HepG2 (cell line): Measurements from ENCODE around the gene FARSB. TPM values are rescaled to one million over a fixed set of nuclear protein-coding genes. Genes with fewer than 3 reads are reported as not detected.

Source experiments
- AGO1 ChIP-seq: fragments of 200-400 bp; formaldehyde crosslinking; IDR thresholded peaks from 2 replicates; pipeline ENCODE4 v1.6.1; 2017; ENCODE audit warnings: mild to moderate bottlenecking, low read depth, low read length, moderate library complexity; ENCODE audit not compliant: poor library complexity, severe bottlenecking
- CBFB ChIP-seq: sonication (generic); formaldehyde crosslinking; IDR thresholded peaks from 2 replicates; pipeline ENCODE4 v1.4.0; 2020; ENCODE audit warnings: missing genetic modification reagents
- ELF3 ChIP-seq: IDR thresholded peaks from 2 replicates; pipeline ENCODE4 v1.6.1; 2016; ENCODE audit warnings: missing genetic modification reagents, missing compliant biosample characterization
- JUND ChIP-seq: sonication (generic); formaldehyde crosslinking; IDR thresholded peaks from 2 replicates; pipeline ENCODE4 v1.8.0; 2022; ENCODE audit warnings: mild to moderate bottlenecking, missing genetic modification reagents
- KLF13 ChIP-seq: sonication (generic); formaldehyde crosslinking; IDR thresholded peaks from 2 replicates; pipeline ENCODE4 v1.4.0; 2020; ENCODE audit warnings: mild to moderate bottlenecking, missing genetic modification reagents
- MAF1 ChIP-seq: sonication (generic); formaldehyde crosslinking; IDR thresholded peaks from 2 replicates; pipeline ENCODE4 v1.5.0; 2020; ENCODE audit warnings: missing genetic modification reagents, borderline replicate concordance
- MEF2D ChIP-seq: sonication (generic); formaldehyde crosslinking; IDR thresholded peaks from 2 replicates; pipeline ENCODE4 v1.5.1; 2020; ENCODE audit warnings: mild to moderate bottlenecking, missing genetic modification reagents
- MTF1 ChIP-seq: sonication (generic); formaldehyde crosslinking; IDR thresholded peaks from 2 replicates; pipeline ENCODE4 v1.5.0; 2020; ENCODE audit warnings: missing genetic modification reagents
- NFE2 ChIP-seq: sonication (generic); formaldehyde crosslinking; IDR thresholded peaks from 2 replicates; pipeline ENCODE4 v1.4.0; 2020; ENCODE audit warnings: missing genetic modification reagents
- RARG ChIP-seq: sonication (generic); formaldehyde crosslinking; IDR thresholded peaks from 2 replicates; pipeline ENCODE4 v1.4.0; 2020; ENCODE audit warnings: low read depth, mild to moderate bottlenecking, missing genetic modification reagents
- SP1 ChIP-seq, 2 experiments: fragments of 450-650 bp in 1 of 2; sonication (generic) in 1 of 2; formaldehyde crosslinking in 1 of 2; IDR thresholded peaks; 2 replicates each; pipeline versions ENCODE4 v1.4.0 to v1.6.1; 2016 to 2020; ENCODE audit warnings: missing genetic modification reagents in 1 of 2
- SP5 ChIP-seq: IDR thresholded peaks from 2 replicates; pipeline ENCODE4 v1.6.1; 2016; ENCODE audit warnings: low read depth, borderline replicate concordance
- TBP ChIP-seq: sonication (generic); formaldehyde crosslinking; IDR thresholded peaks from 2 replicates; pipeline ENCODE4 v1.5.0; 2020; ENCODE audit warnings: missing genetic modification reagents
- TEF ChIP-seq: sonication (generic); formaldehyde crosslinking; IDR thresholded peaks from 2 replicates; pipeline ENCODE4 v1.5.0; 2020; ENCODE audit warnings: missing genetic modification reagents
- ZNF205 ChIP-seq: IDR thresholded peaks from 2 replicates; pipeline ENCODE4 v1.6.1; 2018; ENCODE audit warnings: missing biosample characterization, missing genetic modification reagents
- ZNF607 ChIP-seq: sonication (generic); formaldehyde crosslinking; IDR thresholded peaks from 2 replicates; pipeline ENCODE4 v1.5.1; 2020; ENCODE audit warnings: missing genetic modification reagents, mild to moderate bottlenecking, borderline replicate concordance
- ZNF616 ChIP-seq: sonication (generic); formaldehyde crosslinking; IDR thresholded peaks from 2 replicates; pipeline ENCODE4 v1.5.0; 2020; ENCODE audit warnings: low read depth, mild to moderate bottlenecking, missing genetic modification reagents
- ZNF7 ChIP-seq: IDR thresholded peaks from 2 replicates; pipeline ENCODE4 v1.6.1; 2016; ENCODE audit warnings: missing biosample characterization, missing genetic modification reagents
- ZNF710 ChIP-seq: sonication (generic); formaldehyde crosslinking; IDR thresholded peaks from 2 replicates; pipeline ENCODE4 v1.5.0; 2020; ENCODE audit warnings: mild to moderate bottlenecking, missing genetic modification reagents, borderline replicate concordance
- ZNF737 ChIP-seq: sonication (generic); formaldehyde crosslinking; IDR thresholded peaks from 2 replicates; pipeline ENCODE4 v1.5.0; 2020; ENCODE audit warnings: missing genetic modification reagents, mild to moderate bottlenecking, borderline replicate concordance
- polyA plus RNA-seq, 8 experiments: library from polyadenylated mRNA; depleted of rRNA in 3 of 8; stranded (reverse) in 7 of 8; unstranded in 1 of 8; fragments of >200 nt; fragmentation: Illumina TruSeq in 4 of 8; extraction: Trizol in 4 of 8; gene quantifications; 2 replicates each; pipeline versions ENCODE4 v1.2.1 to v1.2.3, GENCODE V29; 2011 to 2016; ENCODE audit warnings: low read depth in 4 of 8, missing spikeins in 1 of 8, mixed read lengths in 1 of 8; ENCODE audit not compliant: insufficient read depth in 1 of 8
- total RNA-seq, 5 experiments: library from RNA; depleted of rRNA; stranded (reverse); fragments of >200 nt; fragmentation: Illumina TruSeq; extraction: Trizol; gene quantifications; 2 replicates each; pipeline ENCODE4 v1.2.3, GENCODE V29; 2016; ENCODE audit warnings: low read depth in 1 of 5
- TF ChIP-seq, protein P1 (sequence below): sonication (generic); formaldehyde crosslinking; IDR thresholded peaks from 2 replicates; pipeline ENCODE4 v1.4.0; 2020; ENCODE audit warnings: low read depth, mild to moderate bottlenecking, missing genetic modification reagents
- TF ChIP-seq, protein P2 (sequence below): sonication (generic); formaldehyde crosslinking; IDR thresholded peaks from 2 replicates; pipeline ENCODE4 v1.5.0; 2020; ENCODE audit warnings: missing genetic modification reagents
- TF ChIP-seq, protein P3 (sequence below): sonication (generic); formaldehyde crosslinking; IDR thresholded peaks from 2 replicates; pipeline ENCODE4 v1.5.0; 2020; ENCODE audit warnings: missing genetic modification reagents

FARSB gene
- total and polyA plus RNA-seq, 2 of the 13 experiments (the other 11 are each of a cell fraction or from before 2014, with no cell fraction given), result 23.3 to 45.9 TPM

- TF ChIP-seq, protein P1, sequence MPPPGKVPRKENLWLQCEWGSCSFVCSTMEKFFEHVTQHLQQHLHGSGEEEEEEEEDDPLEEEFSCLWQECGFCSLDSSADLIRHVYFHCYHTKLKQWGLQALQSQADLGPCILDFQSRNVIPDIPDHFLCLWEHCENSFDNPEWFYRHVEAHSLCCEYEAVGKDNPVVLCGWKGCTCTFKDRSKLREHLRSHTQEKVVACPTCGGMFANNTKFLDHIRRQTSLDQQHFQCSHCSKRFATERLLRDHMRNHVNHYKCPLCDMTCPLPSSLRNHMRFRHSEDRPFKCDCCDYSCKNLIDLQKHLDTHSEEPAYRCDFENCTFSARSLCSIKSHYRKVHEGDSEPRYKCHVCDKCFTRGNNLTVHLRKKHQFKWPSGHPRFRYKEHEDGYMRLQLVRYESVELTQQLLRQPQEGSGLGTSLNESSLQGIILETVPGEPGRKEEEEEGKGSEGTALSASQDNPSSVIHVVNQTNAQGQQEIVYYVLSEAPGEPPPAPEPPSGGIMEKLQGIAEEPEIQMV, result peak; percentile 41; the same call in 1 of the 2 replicates
- TF ChIP-seq TBP (CRISPR knock-in tag) (no peak), KLF13 (CRISPR knock-in tag) (0 out of 2 replicates have a peak, but pooled peaks have one; percentile 94), SP1 (IDR thresholded peaks at IDR 0.05) (no peak), SP1 (CRISPR knock-in tag; IDR thresholded peaks at IDR 0.05) (peak; percentile 45; the same call in 1 of the 2 replicates), ZNF205 (CRISPR knock-in tag) (peak; percentile 80), ZNF616 (CRISPR knock-in tag) (peak; percentile 95), ZNF710 (CRISPR knock-in tag) (peak; percentile 78), ZNF607 (peak; percentile 87), NFE2 (CRISPR knock-in tag) (no peak), AGO1 (peak; percentile 83), SP5 (CRISPR knock-in tag) (0 out of 2 replicates have a peak, but pooled peaks have one; percentile 24), ELF3 (peak; percentile 33; the same call in 1 of the 2 replicates), ZNF737 (CRISPR knock-in tag) (peak; percentile 29; the same call in 1 of the 2 replicates), CBFB (CRISPR knock-in tag) (peak; percentile 82), TEF (CRISPR knock-in tag) (no peak), MAF1 (CRISPR knock-in tag) (peak; percentile 60; the same call in 1 of the 2 replicates), MTF1 (peak; percentile 71), ZNF7 (CRISPR knock-in tag) (0 out of 2 replicates have a peak, but pooled peaks have one; percentile 20), JUND (CRISPR knock-in tag) (0 out of 2 replicates have a peak, but pooled peaks have one; percentile 23), RARG (CRISPR knock-in tag) (no peak), MEF2D (no peak)
- TF ChIP-seq, protein P2, sequence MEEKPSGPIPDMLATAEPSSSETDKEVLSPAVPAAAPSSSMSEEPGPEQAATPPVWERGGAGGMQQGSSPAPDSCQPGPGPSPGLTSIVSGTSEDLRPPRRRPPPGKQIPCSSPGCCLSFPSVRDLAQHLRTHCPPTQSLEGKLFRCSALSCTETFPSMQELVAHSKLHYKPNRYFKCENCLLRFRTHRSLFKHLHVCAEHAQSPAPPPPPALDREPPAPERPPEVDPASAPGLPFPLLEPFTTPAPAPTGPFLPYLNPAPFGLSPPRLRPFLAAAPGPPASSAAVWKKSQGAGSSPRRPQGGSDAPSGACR (CRISPR knock-in tag), result peak; percentile 76; the same call in 1 of the 2 replicates
- TF ChIP-seq, protein P3, sequence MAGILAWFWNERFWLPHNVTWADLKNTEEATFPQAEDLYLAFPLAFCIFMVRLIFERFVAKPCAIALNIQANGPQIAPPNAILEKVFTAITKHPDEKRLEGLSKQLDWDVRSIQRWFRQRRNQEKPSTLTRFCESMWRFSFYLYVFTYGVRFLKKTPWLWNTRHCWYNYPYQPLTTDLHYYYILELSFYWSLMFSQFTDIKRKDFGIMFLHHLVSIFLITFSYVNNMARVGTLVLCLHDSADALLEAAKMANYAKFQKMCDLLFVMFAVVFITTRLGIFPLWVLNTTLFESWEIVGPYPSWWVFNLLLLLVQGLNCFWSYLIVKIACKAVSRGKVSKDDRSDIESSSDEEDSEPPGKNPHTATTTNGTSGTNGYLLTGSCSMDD (CRISPR knock-in tag), result no peak
Observed at GRCh38 chr2:222671259-222672067, 15.6 kb upstream of the FARSB start, which contains the start of gene MOGAT1 (continued).
